K562 (cell line): Measurements from ENCODE around the gene MVP. TPM values are rescaled to one million over a fixed set of nuclear protein-coding genes. Genes with fewer than 3 reads are reported as not detected.

ENCODE experiments used
- CBFA2T3 ChIP-seq: fragments of 450-650 bp; IDR thresholded peaks from 2 replicates; pipeline ENCODE4 v1.6.1; 2017
- CEBPG ChIP-seq, 3 experiments: fragments of 200-800 bp in 1 of 3; sonication (Bioruptor generic) in 1 of 3; sonication (generic) in 1 of 3; formaldehyde crosslinking in 1 of 3; IDR thresholded peaks in 2 of 3; conservative IDR thresholded peaks in 1 of 3; 2 replicates each; pipeline versions ENCODE4 v1.6.1 to v1.8.0; 2016 to 2022; ENCODE audit warnings: missing compliant biosample characterization in 2 of 3, missing genetic modification characterization in 2 of 3, mild to moderate bottlenecking in 1 of 3, missing genetic modification reagents in 1 of 3
- FUS ChIP-seq: fragments of 200-400 bp; formaldehyde crosslinking; optimal IDR thresholded peaks from 2 replicates; pipeline ENCODE3; 2017; ENCODE audit warnings: low read depth, low read length
- HOXB6 ChIP-seq: fragments of 250-450 bp; sonication (Bioruptor Pico); IDR thresholded peaks from 2 replicates; pipeline ENCODE4 v1.5.1; 2022; ENCODE audit warnings: mild to moderate bottlenecking, borderline replicate concordance
- KDM2B ChIP-seq: fragments of 250-450 bp; sonication (Bioruptor Pico); IDR thresholded peaks from 2 replicates; pipeline ENCODE4 v1.8.0; 2021; ENCODE audit warnings: mild to moderate bottlenecking, moderate library complexity
- KLF10 ChIP-seq: fragments of 250-450 bp; sonication (Bioruptor Pico); IDR thresholded peaks from 2 replicates; pipeline ENCODE4 v1.6.1; 2021; ENCODE audit warnings: matching md5 sums
- NR2F6 ChIP-seq: fragments of 450-650 bp; formaldehyde crosslinking; IDR thresholded peaks from 2 replicates; pipeline ENCODE4 v1.4.0; 2020; ENCODE audit warnings: mild to moderate bottlenecking
- SLC30A9 ChIP-seq: fragments of 250-450 bp; sonication (Bioruptor Pico); IDR thresholded peaks from 2 replicates; pipeline ENCODE4 v1.8.0; 2022; ENCODE audit warnings: mild to moderate bottlenecking, moderate library complexity
- TRIM28 ChIP-seq: fragments of 450-650 bp; IDR thresholded peaks from 2 replicates; pipeline ENCODE4 v1.6.1; 2017
- XRCC3 ChIP-seq: fragments of 450-650 bp; IDR thresholded peaks from 2 replicates; pipeline ENCODE4 v1.6.1; 2017; ENCODE audit warnings: mild to moderate bottlenecking, moderate library complexity
- ZNF165 ChIP-seq: fragments of 250-450 bp; sonication (Bioruptor Pico); IDR thresholded peaks from 2 replicates; pipeline ENCODE4 v1.4.0; 2020; ENCODE audit warnings: borderline replicate concordance
- polyA plus RNA-seq, 8 experiments: library from polyadenylated mRNA; depleted of rRNA in 4 of 8; stranded (reverse) in 5 of 8; unstranded in 3 of 8; fragments of >200 nt; fragmentation: Nextera tagmentation in 2 of 8; fragmentation: Illumina TruSeq in 1 of 8; extraction: Ambion mirVana in 2 of 8; extraction: Trizol in 1 of 8; gene quantifications; 2 replicates each; pipeline versions ENCODE4 v1.2.1 to v1.2.3, GENCODE V29; 2011 to 2014; ENCODE audit warnings: inconsistent platforms in 1 of 8, missing spikeins in 1 of 8
- total RNA-seq, 7 experiments: library from RNA; depleted of rRNA in 6 of 7; stranded (reverse); fragments of >200 nt in 6 of 7; fragmentation: Illumina TruSeq in 2 of 7; extraction: Trizol in 2 of 7; gene quantifications; 2 replicates each; pipeline versions ENCODE4 v1.2.1 to v1.2.3, GENCODE V29; 2011 to 2021; ENCODE audit warnings: low replicate concordance in 1 of 7
- TF ChIP-seq, protein P1 (sequence below): fragments of 250-450 bp; sonication (Bioruptor Pico); IDR thresholded peaks from 2 replicates; pipeline ENCODE4 v1.5.0; 2020; ENCODE audit warnings: mild to moderate bottlenecking
- TF ChIP-seq, protein P2 (sequence below): IDR thresholded peaks from 3 replicates; pipeline ENCODE4 v1.6.1; 2011; ENCODE audit warnings: borderline replicate concordance, mild to moderate bottlenecking; ENCODE audit not compliant: insufficient read length, insufficient read depth
- TF ChIP-seq, protein P3 (sequence below), 3 experiments: fragments of 200-800 bp in 1 of 3; sonication (Bioruptor generic) in 1 of 3; sonication (generic) in 1 of 3; formaldehyde crosslinking in 1 of 3; IDR thresholded peaks; 2 replicates each; pipeline versions ENCODE4 v1.6.1 to v1.8.0; 2016 to 2022; ENCODE audit warnings: mild to moderate bottlenecking in 2 of 3, missing compliant biosample characterization in 2 of 3, missing genetic modification characterization in 2 of 3, missing genetic modification reagents in 1 of 3
- TF ChIP-seq, protein P4 (sequence below): sonication (generic); formaldehyde crosslinking; IDR thresholded peaks from 2 replicates; pipeline ENCODE4 v1.8.0; 2022; ENCODE audit warnings: mild to moderate bottlenecking, missing genetic modification reagents
- TF ChIP-seq, protein P5 (sequence below): sonication (generic); formaldehyde crosslinking; IDR thresholded peaks from 2 replicates; pipeline ENCODE4 v1.8.0; 2023; ENCODE audit warnings: missing genetic modification reagents, mild to moderate bottlenecking, borderline replicate concordance

Gene MVP
- total and polyA plus RNA-seq, 9 of the 15 experiments (the other 6 are each of a cell fraction or from before 2014, with no cell fraction given): 0.39 to 1.9 (median 0.76) TPM; not detected in 2

DNA sequence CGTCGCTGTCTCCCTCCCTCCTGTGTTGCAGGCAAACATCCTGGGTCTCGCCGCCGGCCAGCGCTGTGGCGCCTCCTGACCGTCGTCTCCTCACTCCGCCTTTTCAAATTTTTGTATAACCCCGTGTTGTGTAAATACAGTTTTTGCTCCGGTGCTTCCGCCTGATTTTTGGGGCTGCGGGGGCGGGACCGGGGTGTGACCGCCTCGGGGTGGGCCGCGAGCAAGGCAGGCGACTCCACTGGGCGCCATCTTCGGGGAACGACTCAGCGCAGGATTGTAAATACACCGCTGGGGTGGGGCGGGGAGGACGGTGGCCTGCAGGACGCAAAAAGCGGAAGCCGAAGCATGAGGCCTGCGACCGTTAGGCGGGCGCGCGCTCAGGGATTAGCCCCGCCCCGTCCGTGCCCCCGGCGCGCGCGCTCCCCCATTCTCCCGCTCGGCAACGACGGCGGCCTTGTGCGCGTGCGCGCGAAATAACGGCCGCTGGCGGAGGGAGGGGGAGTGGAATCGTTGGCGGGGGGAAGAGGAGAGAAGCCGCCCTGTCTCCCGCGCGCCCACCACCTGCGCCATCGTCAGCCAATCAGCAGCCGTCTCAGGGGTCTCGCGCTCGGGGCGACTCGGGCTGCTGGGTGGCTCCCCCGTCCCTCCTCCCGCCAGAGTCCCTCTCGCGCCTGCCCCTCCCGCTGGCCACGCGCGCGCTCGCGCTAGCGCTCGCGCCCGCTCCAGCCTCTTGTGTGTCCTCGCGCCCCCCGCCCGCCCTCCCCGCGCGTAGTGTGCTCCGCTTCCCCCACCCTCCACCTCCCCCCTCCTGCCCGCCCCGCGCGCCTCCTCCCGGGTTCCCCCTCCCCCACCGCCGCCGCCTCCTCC, 14.8 kb upstream of the MVP start (continued):
- TF ChIP-seq, protein P1, sequence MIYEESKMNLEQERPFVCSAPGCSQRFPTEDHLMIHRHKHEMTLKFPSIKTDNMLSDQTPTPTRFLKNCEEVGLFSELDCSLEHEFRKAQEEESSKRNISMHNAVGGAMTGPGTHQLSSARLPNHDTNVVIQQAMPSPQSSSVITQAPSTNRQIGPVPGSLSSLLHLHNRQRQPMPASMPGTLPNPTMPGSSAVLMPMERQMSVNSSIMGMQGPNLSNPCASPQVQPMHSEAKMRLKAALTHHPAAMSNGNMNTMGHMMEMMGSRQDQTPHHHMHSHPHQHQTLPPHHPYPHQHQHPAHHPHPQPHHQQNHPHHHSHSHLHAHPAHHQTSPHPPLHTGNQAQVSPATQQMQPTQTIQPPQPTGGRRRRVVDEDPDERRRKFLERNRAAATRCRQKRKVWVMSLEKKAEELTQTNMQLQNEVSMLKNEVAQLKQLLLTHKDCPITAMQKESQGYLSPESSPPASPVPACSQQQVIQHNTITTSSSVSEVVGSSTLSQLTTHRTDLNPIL: no peak
- TF ChIP-seq FUS: peak; percentile 88
- TF ChIP-seq CBFA2T3: no peak
- TF ChIP-seq TRIM28: no peak
- no peak for TF ChIP-seq SLC30A9 (CRISPR knock-in tag)
- TF ChIP-seq KLF10 (CRISPR knock-in tag): no peak
- TF ChIP-seq, protein P2, sequence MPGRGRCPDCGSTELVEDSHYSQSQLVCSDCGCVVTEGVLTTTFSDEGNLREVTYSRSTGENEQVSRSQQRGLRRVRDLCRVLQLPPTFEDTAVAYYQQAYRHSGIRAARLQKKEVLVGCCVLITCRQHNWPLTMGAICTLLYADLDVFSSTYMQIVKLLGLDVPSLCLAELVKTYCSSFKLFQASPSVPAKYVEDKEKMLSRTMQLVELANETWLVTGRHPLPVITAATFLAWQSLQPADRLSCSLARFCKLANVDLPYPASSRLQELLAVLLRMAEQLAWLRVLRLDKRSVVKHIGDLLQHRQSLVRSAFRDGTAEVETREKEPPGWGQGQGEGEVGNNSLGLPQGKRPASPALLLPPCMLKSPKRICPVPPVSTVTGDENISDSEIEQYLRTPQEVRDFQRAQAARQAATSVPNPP: no peak
- TF ChIP-seq HOXB6 (CRISPR knock-in tag): no peak
- TF ChIP-seq, protein P3, sequence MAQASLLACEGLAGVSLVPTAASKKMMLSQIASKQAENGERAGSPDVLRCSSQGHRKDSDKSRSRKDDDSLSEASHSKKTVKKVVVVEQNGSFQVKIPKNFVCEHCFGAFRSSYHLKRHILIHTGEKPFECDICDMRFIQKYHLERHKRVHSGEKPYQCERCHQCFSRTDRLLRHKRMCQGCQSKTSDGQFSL (CRISPR knock-in tag; IDR thresholded peaks at IDR 0.05): peak; percentile 97
- TF ChIP-seq, protein P3 (tag; IDR thresholded peaks at IDR 0.05): peak in 1 of 2 experiments; percentile 91; a peak in 2 of 4 replicates
- TF ChIP-seq KDM2B: 0 out of 2 replicates have a peak, but pooled peaks have one; percentile 3
- TF ChIP-seq, protein P4, sequence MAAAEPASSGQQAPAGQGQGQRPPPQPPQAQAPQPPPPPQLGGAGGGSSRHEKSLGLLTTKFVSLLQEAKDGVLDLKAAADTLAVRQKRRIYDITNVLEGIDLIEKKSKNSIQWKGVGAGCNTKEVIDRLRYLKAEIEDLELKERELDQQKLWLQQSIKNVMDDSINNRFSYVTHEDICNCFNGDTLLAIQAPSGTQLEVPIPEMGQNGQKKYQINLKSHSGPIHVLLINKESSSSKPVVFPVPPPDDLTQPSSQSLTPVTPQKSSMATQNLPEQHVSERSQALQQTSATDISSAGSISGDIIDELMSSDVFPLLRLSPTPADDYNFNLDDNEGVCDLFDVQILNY (CRISPR knock-in tag): 0 out of 2 replicates have a peak, but pooled peaks have one; percentile 22
- TF ChIP-seq ZNF165 (CRISPR knock-in tag): no peak
- no peak for TF ChIP-seq XRCC3
- TF ChIP-seq, protein P5, sequence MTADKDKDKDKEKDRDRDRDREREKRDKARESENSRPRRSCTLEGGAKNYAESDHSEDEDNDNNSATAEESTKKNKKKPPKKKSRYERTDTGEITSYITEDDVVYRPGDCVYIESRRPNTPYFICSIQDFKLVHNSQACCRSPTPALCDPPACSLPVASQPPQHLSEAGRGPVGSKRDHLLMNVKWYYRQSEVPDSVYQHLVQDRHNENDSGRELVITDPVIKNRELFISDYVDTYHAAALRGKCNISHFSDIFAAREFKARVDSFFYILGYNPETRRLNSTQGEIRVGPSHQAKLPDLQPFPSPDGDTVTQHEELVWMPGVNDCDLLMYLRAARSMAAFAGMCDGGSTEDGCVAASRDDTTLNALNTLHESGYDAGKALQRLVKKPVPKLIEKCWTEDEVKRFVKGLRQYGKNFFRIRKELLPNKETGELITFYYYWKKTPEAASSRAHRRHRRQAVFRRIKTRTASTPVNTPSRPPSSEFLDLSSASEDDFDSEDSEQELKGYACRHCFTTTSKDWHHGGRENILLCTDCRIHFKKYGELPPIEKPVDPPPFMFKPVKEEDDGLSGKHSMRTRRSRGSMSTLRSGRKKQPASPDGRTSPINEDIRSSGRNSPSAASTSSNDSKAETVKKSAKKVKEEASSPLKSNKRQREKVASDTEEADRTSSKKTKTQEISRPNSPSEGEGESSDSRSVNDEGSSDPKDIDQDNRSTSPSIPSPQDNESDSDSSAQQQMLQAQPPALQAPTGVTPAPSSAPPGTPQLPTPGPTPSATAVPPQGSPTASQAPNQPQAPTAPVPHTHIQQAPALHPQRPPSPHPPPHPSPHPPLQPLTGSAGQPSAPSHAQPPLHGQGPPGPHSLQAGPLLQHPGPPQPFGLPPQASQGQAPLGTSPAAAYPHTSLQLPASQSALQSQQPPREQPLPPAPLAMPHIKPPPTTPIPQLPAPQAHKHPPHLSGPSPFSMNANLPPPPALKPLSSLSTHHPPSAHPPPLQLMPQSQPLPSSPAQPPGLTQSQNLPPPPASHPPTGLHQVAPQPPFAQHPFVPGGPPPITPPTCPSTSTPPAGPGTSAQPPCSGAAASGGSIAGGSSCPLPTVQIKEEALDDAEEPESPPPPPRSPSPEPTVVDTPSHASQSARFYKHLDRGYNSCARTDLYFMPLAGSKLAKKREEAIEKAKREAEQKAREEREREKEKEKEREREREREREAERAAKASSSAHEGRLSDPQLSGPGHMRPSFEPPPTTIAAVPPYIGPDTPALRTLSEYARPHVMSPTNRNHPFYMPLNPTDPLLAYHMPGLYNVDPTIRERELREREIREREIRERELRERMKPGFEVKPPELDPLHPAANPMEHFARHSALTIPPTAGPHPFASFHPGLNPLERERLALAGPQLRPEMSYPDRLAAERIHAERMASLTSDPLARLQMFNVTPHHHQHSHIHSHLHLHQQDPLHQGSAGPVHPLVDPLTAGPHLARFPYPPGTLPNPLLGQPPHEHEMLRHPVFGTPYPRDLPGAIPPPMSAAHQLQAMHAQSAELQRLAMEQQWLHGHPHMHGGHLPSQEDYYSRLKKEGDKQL (CRISPR knock-in tag): 0 out of 2 replicates have a peak, but pooled peaks have one; percentile 71
- peak; percentile 28; the same call in 1 of the 2 replicates for TF ChIP-seq CEBPG (CRISPR knock-in tag; IDR thresholded peaks at IDR 0.05)
- TF ChIP-seq CEBPG (tag; conservative IDR thresholded peaks at IDR 0.05 in 1 of 2, IDR thresholded peaks at IDR 0.05 in 1 of 2): no peak
- TF ChIP-seq NR2F6: no peak
